Neuronal stem cell (in vitro differentiated cells): ENCODE measurements around the gene PTPRM.

ENCODE experiments used
- DNase-seq: peaks from one replicate; pipeline ENCODE4 v3.0.0-alpha.2; 2013; ENCODE audit warnings: low spot score
- H2AFZ ChIP-seq: one replicate; pipeline ENCODE4 v1.6.1; 2013; ENCODE audit warnings: mild to moderate bottlenecking, low read length, inconsistent platforms
- H2AK5ac ChIP-seq: 2 replicates; pipeline ENCODE4 v1.6.1; 2013; ENCODE audit warnings: low read depth, mild to moderate bottlenecking, inconsistent platforms, low read length, moderate library complexity, mixed read lengths
- H2BK120ac ChIP-seq: 2 replicates; pipeline ENCODE4 v1.6.1; 2013; ENCODE audit warnings: low read depth, mild to moderate bottlenecking, inconsistent platforms, low read length, moderate library complexity, mixed read lengths
- H2BK12ac ChIP-seq: one replicate; pipeline ENCODE4 v1.6.1; 2013; ENCODE audit warnings: low read length, inconsistent platforms
- H2BK15ac ChIP-seq: 2 replicates; pipeline ENCODE4 v1.6.1; 2013; ENCODE audit warnings: mild to moderate bottlenecking, low read length, inconsistent platforms, mixed read lengths
- H2BK5ac ChIP-seq: one replicate; pipeline ENCODE4 v1.6.1; 2013; ENCODE audit warnings: inconsistent platforms, mild to moderate bottlenecking, low read length, moderate library complexity
- H3K14ac ChIP-seq: one replicate; pipeline ENCODE4 v1.6.1; 2013; ENCODE audit warnings: low read length, inconsistent platforms
- H3K18ac ChIP-seq: 2 replicates; pipeline ENCODE4 v1.6.1; 2013; ENCODE audit warnings: low read length, inconsistent platforms
- H3K23ac ChIP-seq: 2 replicates; pipeline ENCODE4 v1.6.1; 2013; ENCODE audit warnings: low read depth, mild to moderate bottlenecking, mixed read lengths, low read length, inconsistent platforms; ENCODE audit not compliant: poor library complexity
- H3K27ac ChIP-seq: replicated peaks from 3 replicates; pipeline ENCODE4 v1.5.1; 2013; ENCODE audit warnings: low read length, inconsistent platforms
- H3K27me3 ChIP-seq, 3 experiments: 2 replicates each; pipeline ENCODE4 v1.6.1; 2013; ENCODE audit warnings: low read length in 3 of 3, mild to moderate bottlenecking in 2 of 3, inconsistent platforms in 1 of 3, low read depth in 1 of 3, mixed read lengths in 1 of 3, moderate library complexity in 1 of 3; ENCODE audit not compliant: control insufficient read depth in 3 of 3, insufficient read depth in 3 of 3
- H3K36me3 ChIP-seq, 2 donors: replicated peaks in 1 of 2; 2 replicates each; pipeline ENCODE4 v1.6.1; 2013; ENCODE audit warnings: low read length in 2 of 2; ENCODE audit not compliant: control insufficient read depth in 2 of 2, insufficient read depth in 2 of 2
- H3K4ac ChIP-seq: 2 replicates; pipeline ENCODE4 v1.6.1; 2013; ENCODE audit warnings: inconsistent platforms, mild to moderate bottlenecking, low read length, moderate library complexity
- H3K4me1 ChIP-seq, 2 donors: 1 replicate in 1 of 2; 2 replicates in 1 of 2; pipeline ENCODE4 v1.6.1; 2013; ENCODE audit warnings: low read length in 2 of 2, low read depth in 1 of 2; ENCODE audit not compliant: control insufficient read depth in 2 of 2, insufficient read depth in 1 of 2
- H3K4me2 ChIP-seq: one replicate; pipeline ENCODE4 v1.6.1; 2013; ENCODE audit warnings: mild to moderate bottlenecking, low read length, inconsistent platforms; ENCODE audit not compliant: insufficient read depth, poor library complexity, severe bottlenecking
- H3K4me3 ChIP-seq, 2 donors: 2 replicates each; pipeline ENCODE4 v1.5.1; 2013; ENCODE audit warnings: low read length in 2 of 2, mild to moderate bottlenecking in 2 of 2, inconsistent platforms in 1 of 2, moderate library complexity in 1 of 2
- H3K79me1 ChIP-seq: one replicate; pipeline ENCODE4 v1.6.1; 2013; ENCODE audit warnings: low read depth, mild to moderate bottlenecking, inconsistent platforms, low read length, moderate library complexity
- H3K9ac ChIP-seq: one replicate; pipeline ENCODE4 v1.6.1; 2013; ENCODE audit warnings: mild to moderate bottlenecking, low read depth, low read length, inconsistent platforms; ENCODE audit not compliant: poor library complexity
- H3K9me3 ChIP-seq, 2 donors: replicated peaks in 1 of 2; 2 replicates each; pipeline versions ENCODE3 to v1.6.1; 2013; ENCODE audit warnings: low read length in 2 of 2, mild to moderate bottlenecking in 2 of 2, inconsistent platforms in 1 of 2, low read depth in 1 of 2, mixed read lengths in 1 of 2, moderate library complexity in 1 of 2; ENCODE audit not compliant: control insufficient read depth in 2 of 2, insufficient read depth in 1 of 2
- H4K8ac ChIP-seq: one replicate; pipeline ENCODE4 v1.6.1; 2013; ENCODE audit warnings: low read depth, mild to moderate bottlenecking, inconsistent platforms, low read length, moderate library complexity
- H4K91ac ChIP-seq: one replicate; pipeline ENCODE4 v1.6.1; 2013; ENCODE audit warnings: low read length, low read depth, mild to moderate bottlenecking, inconsistent platforms; ENCODE audit not compliant: poor library complexity
- WGBS, 2 donors: extraction: QIAGEN DNeasy Blood & Tissue Kit; methylation state at CpG; one replicate each; pipeline ENCODE4 v1.1.7; 2013; ENCODE audit warnings: missing lambda C conversion rate in 2 of 2, mixed read lengths in 1 of 2; ENCODE audit not compliant: insufficient read length in 2 of 2, insufficient replicate concordance in 1 of 2; ENCODE audit errors: extremely low coverage in 2 of 2; 5-methylcytosine and 5-hydroxymethylcytosine counted together

PTPRM gene

DNA sequence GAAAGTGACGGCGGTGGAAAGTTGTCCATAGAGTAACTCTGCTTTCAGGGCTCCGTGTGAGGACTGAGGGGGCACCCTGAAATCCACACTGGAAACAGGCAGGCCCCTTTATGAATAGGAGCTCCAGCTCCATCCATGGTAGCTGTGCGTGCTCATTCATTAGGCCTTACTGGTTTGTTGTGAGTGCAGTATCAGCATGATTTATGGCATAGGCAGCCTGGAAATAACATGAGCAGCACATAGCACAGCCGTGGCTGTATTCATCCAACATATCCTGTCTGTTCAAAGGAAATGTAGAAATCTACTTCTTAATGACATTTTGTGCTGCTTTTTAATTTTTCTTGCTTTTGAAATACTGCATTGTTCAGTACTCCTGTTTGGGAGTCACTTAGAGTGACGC is 627.3 kb downstream of the PTPRM start:
- Histone ChIP-seq H2BK15ac (no peak overlapping the region), H3K23ac (no peak overlapping the region), H3K4ac (no peak overlapping the region), H3K36me3 (no peaks in the 10 kb centered on the region), H2AFZ (no peak overlapping the region), H3K4me2 (no peak overlapping the region), H2BK12ac (no peak overlapping the region), H3K27ac (no peak overlapping the region), H3K79me1 (no peaks in the 10 kb centered on the region), H4K8ac (no peak overlapping the region), H3K9me3 (no peaks in the 10 kb centered on the region), H3K14ac (no peak overlapping the region), H3K4me1 (peaks cover 0 to 1% of the 10 kb centered on the region in 2 donors), H3K27me3 (no peaks in the 10 kb centered on the region), H3K9ac (no peak overlapping the region), H4K91ac (no peak overlapping the region), H2BK120ac (no peak overlapping the region), H2AK5ac (no peak overlapping the region), H3K18ac (no peak overlapping the region), H3K4me3 (no peak overlapping the region), H2BK5ac (no peak overlapping the region)
- no peak for DNase-seq
- WGBS, 2 donors, result no CpG with 5 or more reads among the region's 6 CpGs

DNA sequence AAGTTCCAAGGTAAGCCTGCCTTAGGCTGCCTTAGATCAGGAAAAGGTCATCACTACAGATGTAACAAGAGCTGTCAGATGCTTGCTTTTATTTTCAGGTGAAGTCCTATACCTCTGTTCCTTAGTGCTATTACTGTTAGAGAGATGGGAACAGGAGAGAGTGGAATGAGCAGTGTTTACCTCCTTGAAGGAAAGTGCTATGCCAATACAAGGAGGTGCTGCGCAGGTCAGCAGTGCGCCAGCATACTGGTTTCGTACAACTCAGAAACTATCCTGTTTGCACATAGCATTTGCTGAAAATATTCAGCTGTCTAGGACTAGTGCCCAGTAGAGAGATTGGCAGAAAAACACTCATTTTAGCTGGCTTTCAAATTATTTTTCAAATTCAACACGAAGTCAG is 629.1 kb downstream of the PTPRM start:
- no peak overlapping the region for H2BK5ac ChIP-seq
- DNase-seq, result no peak

DNA sequence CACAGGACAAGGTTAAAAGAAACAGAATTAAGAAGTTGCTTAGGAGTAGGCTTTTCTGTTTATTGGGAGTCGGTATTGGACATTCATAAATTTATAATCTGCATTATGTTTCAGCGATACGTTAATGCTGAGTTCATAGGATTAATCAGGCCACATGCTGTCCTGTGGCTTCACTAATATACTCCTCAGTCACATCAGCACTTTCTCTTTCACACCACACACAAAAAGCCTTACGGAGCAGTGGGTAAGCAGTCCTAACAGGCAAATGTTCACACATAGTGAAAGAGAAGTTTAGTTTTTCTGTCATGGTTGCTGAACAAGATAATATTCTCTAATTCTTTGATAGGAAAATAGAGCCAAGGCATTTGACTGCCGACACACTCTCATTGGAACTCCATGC is 630.4 kb downstream of the PTPRM start:
- H3K36me3 ChIP-seq, result no peaks in the 10 kb centered on the region
- H3K23ac ChIP-seq, result no peak overlapping the region
- WGBS, 2 donors, result no CpG with 5 or more reads among the region's 5 CpGs
- H3K79me1 ChIP-seq, result no peaks in the 10 kb centered on the region
- no peak overlapping the region for H3K14ac ChIP-seq
- H4K8ac ChIP-seq, result no peak overlapping the region
- no peak overlapping the region for H4K91ac ChIP-seq
- H3K9me3 ChIP-seq, result no peaks in the 10 kb centered on the region
- no peaks in the 10 kb centered on the region for H3K27me3 ChIP-seq
- no peak overlapping the region for H3K9ac ChIP-seq
- no peak overlapping the region for H3K27ac ChIP-seq
- no peak overlapping the region for H2AFZ ChIP-seq
- H2BK12ac ChIP-seq, result no peak overlapping the region
- peaks cover 0 to 1% of the 10 kb centered on the region in 2 donors for H3K4me1 ChIP-seq
- no peak overlapping the region for H2AK5ac ChIP-seq
- no peak overlapping the region for H2BK5ac ChIP-seq
- no peak overlapping the region for H2BK120ac ChIP-seq
- H3K4ac ChIP-seq, result no peak overlapping the region
- H2BK15ac ChIP-seq, result no peak overlapping the region
- H3K4me3 ChIP-seq, result no peak overlapping the region
- no peak for DNase-seq
- H3K4me2 ChIP-seq, result no peak overlapping the region
- H3K18ac ChIP-seq, result no peak overlapping the region

More for the DNA sequence above, 629.1 kb downstream of the PTPRM start:
- H4K91ac ChIP-seq, result no peak overlapping the region
- H3K9ac ChIP-seq, result no peak overlapping the region
- H2AFZ ChIP-seq, result no peak overlapping the region
- no peak overlapping the region for H3K4me2 ChIP-seq
- no peak overlapping the region for H4K8ac ChIP-seq
- H3K4me3 ChIP-seq, result no peak overlapping the region
- no peaks in the 10 kb centered on the region for H3K36me3 ChIP-seq
- WGBS, 2 donors, result no CpG with 5 or more reads among the region's 4 CpGs
- H3K9me3 ChIP-seq, result no peaks in the 10 kb centered on the region
- H3K14ac ChIP-seq, result no peak overlapping the region
- no peak overlapping the region for H3K4ac ChIP-seq
- no peak overlapping the region for H3K27ac ChIP-seq
- H2AK5ac ChIP-seq, result no peak overlapping the region
- no peak overlapping the region for H3K23ac ChIP-seq
- H3K4me1 ChIP-seq, result peaks cover 0 to 1% of the 10 kb centered on the region in 2 donors
- H2BK15ac ChIP-seq, result no peak overlapping the region
- H2BK12ac ChIP-seq, result no peak overlapping the region
- no peak overlapping the region for H3K18ac ChIP-seq
- no peak overlapping the region for H2BK120ac ChIP-seq
- H3K79me1 ChIP-seq, result no peaks in the 10 kb centered on the region
- H3K27me3 ChIP-seq, result no peaks in the 10 kb centered on the region

DNA sequence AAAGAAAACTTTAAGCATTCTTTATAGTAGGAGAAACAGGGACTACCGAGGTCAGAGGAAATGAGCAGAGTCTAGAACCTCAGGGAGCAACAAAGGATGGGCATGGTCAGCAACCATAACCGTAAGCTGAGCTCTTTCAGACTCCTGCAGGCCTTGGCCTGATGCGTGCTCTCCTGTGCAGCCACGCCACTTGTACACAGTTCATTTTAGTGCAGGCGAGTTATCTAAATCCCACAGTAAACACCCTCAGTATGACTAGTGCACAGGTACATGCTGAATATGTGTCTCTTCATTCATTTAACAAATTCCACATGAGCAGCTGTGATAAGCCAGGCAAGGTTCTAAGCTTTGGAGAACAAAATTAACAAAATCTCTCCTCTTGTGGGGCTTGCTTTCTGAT is 640.9 kb downstream of the PTPRM start:
- no peak overlapping the region for H3K23ac ChIP-seq
- no peak overlapping the region for H2BK120ac ChIP-seq
- H4K8ac ChIP-seq, result no peak overlapping the region
- H3K4ac ChIP-seq, result no peak overlapping the region
- no CpG with 5 or more reads among the region's 5 CpGs for WGBS, 2 donors
- DNase-seq, result no peak
- no peaks in the 10 kb centered on the region for H3K36me3 ChIP-seq
- no peak overlapping the region for H3K27ac ChIP-seq
- no peaks in the 10 kb centered on the region for H3K4me1 ChIP-seq
- H2BK5ac ChIP-seq, result no peak overlapping the region
- no peak overlapping the region for H3K18ac ChIP-seq
- no peak overlapping the region for H3K4me2 ChIP-seq
- no peak overlapping the region for H2AFZ ChIP-seq
- H2BK12ac ChIP-seq, result no peak overlapping the region
- no peak overlapping the region for H2BK15ac ChIP-seq
- peaks cover 0 to 1% (median 0%) of the 10 kb centered on the region in 3 experiments for H3K27me3 ChIP-seq
- H3K9ac ChIP-seq, result no peak overlapping the region
- H3K14ac ChIP-seq, result no peak overlapping the region
- no peak overlapping the region for H3K4me3 ChIP-seq
- H3K9me3 ChIP-seq, result no peaks in the 10 kb centered on the region
- H2AK5ac ChIP-seq, result no peak overlapping the region
- no peak overlapping the region for H4K91ac ChIP-seq
- no peaks in the 10 kb centered on the region for H3K79me1 ChIP-seq
